Activated naive CD4-positive, alpha-beta T cell treated with anti-CD3 and anti-CD28 coated beads, Interleukin-2, amount 50 U/mL, for 72 hours (primary cell): ENCODE results near the gene C4orf46. TPM values are rescaled to one million over a fixed set of nuclear protein-coding genes. Genes with fewer than 3 reads are reported as not detected.
"Not testable (repeated sequence)": the region's sequence is repeated elsewhere in the genome, so short reads cannot be mapped to it uniquely, and the experiment has no call there.

Experiments
- ATAC-seq, 2 donors: fragments of 150-1000 bp; cut with Tn5 transposase; 2 replicates each; pipeline ENCODE4 v1.10.0; 2021; ENCODE audit warnings: mild to moderate bottlenecking in 2 of 2, moderate library complexity in 2 of 2
- DNase-seq, 2 donors: peaks; one replicate each; pipeline ENCODE4 v3.0.0; 2021 to 2022; ENCODE audit warnings: low spot score in 2 of 2
- H3K27ac Mint-ChIP-seq, 2 donors: one replicate each; pipeline ENCODE4 v1.8.0; 2022; ENCODE audit warnings: mild to moderate bottlenecking in 2 of 2, mixed read lengths in 2 of 2
- H3K36me3 Mint-ChIP-seq, 2 donors: one replicate each; pipeline ENCODE4 v1.8.0; 2022; ENCODE audit warnings: mixed read lengths in 2 of 2
- H3K9me3 Mint-ChIP-seq, 2 donors: one replicate each; pipeline ENCODE4 v1.8.0; 2022; ENCODE audit warnings: mixed read lengths in 2 of 2
- total RNA-seq, 2 donors: library from RNA; stranded (reverse); gene quantifications; one replicate each; pipeline ENCODE4 v1.2.3, GENCODE V29; 2022

The C4orf46 gene
- total RNA-seq, 2 donors from 2014 or later: 19.3 to 20.4 TPM

- peaks cover 0 to 6% of the 10 kb centered on the region in 2 donors for H3K36me3 Mint-ChIP-seq
- H3K9me3 Mint-ChIP-seq: no peaks in the 10 kb centered on the region
- ATAC-seq (no peak), DNase-seq (no peak)
- H3K27ac Mint-ChIP-seq: no peak overlapping the region
Measured at GRCh38 chr4:158664806-158665205, 6.9 kb downstream of the C4orf46 start.

DNA sequence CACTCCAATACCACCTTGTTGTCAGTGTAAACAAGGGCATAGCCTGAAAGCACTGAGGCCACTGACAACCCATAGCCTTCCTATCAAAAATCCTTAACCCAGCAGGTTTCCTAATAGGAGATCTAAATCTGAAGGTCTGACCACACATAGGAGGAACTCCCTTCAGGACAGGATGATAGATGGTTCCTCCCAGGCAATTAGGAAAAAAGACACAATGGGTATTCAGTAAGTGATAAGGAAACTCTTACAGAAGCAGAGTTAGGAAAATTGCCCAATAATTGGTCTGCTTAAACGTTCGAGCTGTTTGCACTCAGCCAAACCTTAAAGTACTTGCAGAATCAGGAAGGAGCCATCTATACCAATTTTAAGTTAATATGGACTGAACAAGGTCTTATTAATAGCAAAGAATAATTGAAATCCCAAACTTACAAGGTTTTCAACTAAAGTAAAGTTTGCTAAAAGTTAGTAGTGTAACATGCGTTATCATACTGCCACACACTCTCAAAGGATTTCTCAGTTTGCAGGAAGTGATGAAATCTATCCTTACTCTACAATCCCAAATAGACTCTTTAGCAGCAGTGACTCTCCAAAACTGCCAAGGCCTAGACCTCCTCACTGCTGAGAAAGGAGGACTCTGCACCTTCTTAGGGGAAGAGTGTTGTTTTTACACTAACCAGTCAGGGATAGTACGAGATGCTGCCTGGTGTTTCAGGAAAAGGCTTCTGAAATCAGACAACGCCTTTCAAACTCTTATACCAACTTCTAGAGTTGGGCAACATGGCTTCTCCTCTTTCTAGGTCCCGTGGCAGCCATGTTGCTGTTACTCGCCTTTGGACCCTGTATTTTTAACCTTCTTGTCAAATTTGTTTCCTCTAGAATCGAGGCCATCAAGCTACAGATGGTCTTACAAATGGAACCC is 7.7 kb downstream of the C4orf46 start:
- not testable (repeated sequence) for H3K36me3 Mint-ChIP-seq, DNase-seq, H3K9me3 Mint-ChIP-seq, ATAC-seq
- peak overlapping the region in 1 of 2 donors; percentile 42 for H3K27ac Mint-ChIP-seq

DNA sequence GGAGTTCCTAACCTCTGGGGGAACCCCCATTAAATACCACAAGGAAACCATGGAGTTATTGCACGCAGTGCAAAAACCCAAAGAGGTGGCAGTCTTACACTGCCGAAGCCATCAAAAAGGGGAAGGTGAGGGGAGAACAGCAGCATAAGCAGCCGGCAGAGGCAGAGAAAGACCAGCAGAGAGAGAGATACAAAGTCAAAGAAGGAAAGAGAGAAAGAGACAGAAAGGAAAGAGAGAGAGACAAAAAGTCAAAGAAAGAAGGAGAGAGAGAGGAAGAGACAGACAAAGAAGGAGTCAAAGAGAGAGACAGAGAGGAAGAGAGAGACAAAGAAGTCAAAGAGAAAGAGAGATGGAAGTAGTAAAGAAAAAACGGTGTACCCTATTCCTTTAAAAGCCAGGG is 8.4 kb downstream of the C4orf46 start:
- H3K9me3 Mint-ChIP-seq, H3K36me3 Mint-ChIP-seq, ATAC-seq, DNase-seq: not testable (repeated sequence)
- peak overlapping the region in 1 of 2 donors; percentile 42 for H3K27ac Mint-ChIP-seq

DNA sequence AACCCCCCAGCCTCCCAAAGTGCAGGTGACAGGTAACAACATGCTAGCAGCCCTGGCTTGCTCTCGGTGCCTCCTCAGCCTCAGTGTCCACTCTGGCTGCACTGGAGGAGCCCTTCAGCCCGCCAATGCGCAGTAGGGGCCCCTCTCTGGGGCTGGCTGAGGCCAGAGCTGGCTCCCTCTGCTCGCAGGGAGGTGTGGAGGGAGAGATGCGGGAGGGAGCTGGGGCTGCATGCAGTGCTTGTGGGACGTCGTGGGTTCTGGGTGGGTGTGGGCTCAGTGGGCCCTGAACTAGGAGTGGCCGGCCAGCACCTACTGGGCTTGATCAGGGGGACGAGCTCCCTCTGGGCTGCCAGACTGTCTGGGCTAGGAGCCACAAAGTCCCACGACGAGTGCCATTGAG is 14.4 kb downstream of the C4orf46 start:
- Mint-ChIP-seq H3K9me3 (no peaks in the 10 kb centered on the region), H3K36me3 (no peaks in the 10 kb centered on the region), H3K27ac (no peak overlapping the region)
- no peak for DNase-seq
- ATAC-seq: no peak

- no peaks in the 10 kb centered on the region for H3K36me3 Mint-ChIP-seq
- ATAC-seq (no peak), DNase-seq (no peak)
- H3K9me3 Mint-ChIP-seq: no peaks in the 10 kb centered on the region
- no peak overlapping the region for H3K27ac Mint-ChIP-seq
Measured at GRCh38 chr4:158656439-158656838, 15.2 kb downstream of the C4orf46 start.

DNA sequence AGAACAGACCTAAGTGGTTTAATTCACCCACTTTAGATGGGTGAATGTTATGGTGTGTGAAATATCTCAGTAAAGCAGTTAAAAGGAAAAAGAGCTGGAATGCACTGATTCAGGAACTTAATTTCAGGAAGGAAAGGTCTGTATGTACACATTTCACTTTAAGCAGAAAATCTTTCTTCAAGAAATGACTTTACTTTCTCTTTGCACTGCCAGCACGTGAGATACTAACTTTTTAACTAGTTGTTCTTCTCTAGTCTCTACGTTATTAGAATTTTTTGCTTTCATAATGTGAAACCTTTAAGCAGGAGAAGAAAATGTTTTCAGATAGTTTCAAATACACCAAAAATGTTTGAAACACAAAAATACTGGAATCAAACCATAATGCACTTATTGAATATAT is 18.8 kb downstream of the C4orf46 start:
- Mint-ChIP-seq H3K36me3 (no peaks in the 10 kb centered on the region), H3K9me3 (no peaks in the 10 kb centered on the region), H3K27ac (peak overlapping the region in 1 of 2 donors; percentile 57)
- no peak for DNase-seq
- ATAC-seq: no peak

- no peaks in the 10 kb centered on the region for H3K9me3 Mint-ChIP-seq
- H3K36me3 Mint-ChIP-seq: no peaks in the 10 kb centered on the region
- no peak overlapping the region for H3K27ac Mint-ChIP-seq
- DNase-seq (no peak), ATAC-seq (no peak)
Measured at GRCh38 chr4:158649111-158649680, 22.5 kb downstream of the C4orf46 start.

- H3K9me3 Mint-ChIP-seq: no peaks in the 10 kb centered on the region
- no peak overlapping the region for H3K27ac Mint-ChIP-seq
Measured at GRCh38 chr4:158644760-158645159, 26.9 kb downstream of the C4orf46 start.

DNA sequence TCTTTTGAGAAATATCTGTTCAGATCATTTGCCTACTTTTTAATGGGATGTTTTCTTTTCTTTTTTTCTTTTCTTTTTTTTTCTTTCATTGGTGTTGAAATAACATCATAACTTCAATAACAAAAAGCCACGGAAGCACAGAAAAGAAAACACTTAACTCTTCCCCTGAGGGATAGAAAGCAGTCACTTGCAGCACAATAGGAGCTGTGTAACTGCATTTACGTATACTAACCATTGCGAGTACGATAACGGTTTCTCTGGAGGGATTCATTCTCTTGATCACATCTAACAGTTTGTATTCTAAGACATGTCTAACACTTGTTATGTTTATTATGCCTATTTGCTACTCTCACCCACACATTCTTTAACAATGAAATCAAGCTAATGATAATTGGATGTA is 27.3 kb downstream of the C4orf46 start:
- Mint-ChIP-seq H3K9me3 (no peaks in the 10 kb centered on the region), H3K27ac (no peak overlapping the region), H3K36me3 (no peaks in the 10 kb centered on the region)
- ATAC-seq (no peak), DNase-seq (no peak)

More at GRCh38 chr4:158644760-158645159, 26.9 kb downstream of the C4orf46 start:
- no peaks in the 10 kb centered on the region for H3K36me3 Mint-ChIP-seq
- DNase-seq (no peak), ATAC-seq (no peak)

- no peak for DNase-seq
- Mint-ChIP-seq H3K27ac (no peak overlapping the region), H3K9me3 (no peaks in the 10 kb centered on the region), H3K36me3 (no peaks in the 10 kb centered on the region)
- ATAC-seq: no peak
Measured at GRCh38 chr4:158636619-158637018, 35.1 kb downstream of the C4orf46 start.

DNA sequence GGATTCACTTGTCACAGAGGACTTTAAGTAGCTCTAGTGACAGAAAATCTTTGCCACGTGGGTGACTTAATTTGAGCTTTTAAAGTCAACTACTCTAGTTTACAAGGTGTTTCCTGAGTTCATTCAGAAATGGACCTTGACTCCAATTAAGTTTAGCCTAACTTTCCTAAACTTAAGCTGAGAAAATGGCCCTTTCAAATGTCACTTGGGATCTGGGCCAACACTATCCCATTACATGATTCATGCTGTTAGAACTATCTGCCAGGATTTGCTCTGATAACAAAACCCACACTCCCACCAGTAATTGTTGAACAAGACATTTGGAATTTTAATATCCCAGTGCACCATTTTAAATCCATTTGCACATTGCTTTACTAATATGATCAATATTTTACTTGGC is 40.8 kb downstream of the C4orf46 start:
- no peaks in the 10 kb centered on the region for H3K36me3 Mint-ChIP-seq
- H3K27ac Mint-ChIP-seq: no peak overlapping the region
- no peaks in the 10 kb centered on the region for H3K9me3 Mint-ChIP-seq
- DNase-seq: no peak
- ATAC-seq: no peak

GRCh38 chr4:158625544-158625943 is 46.1 kb downstream of the C4orf46 start:
- DNase-seq (no peak), ATAC-seq (no peak)
- H3K27ac Mint-ChIP-seq: no peak overlapping the region
- H3K36me3 Mint-ChIP-seq: no peaks in the 10 kb centered on the region
- H3K9me3 Mint-ChIP-seq: no peaks in the 10 kb centered on the region

DNA sequence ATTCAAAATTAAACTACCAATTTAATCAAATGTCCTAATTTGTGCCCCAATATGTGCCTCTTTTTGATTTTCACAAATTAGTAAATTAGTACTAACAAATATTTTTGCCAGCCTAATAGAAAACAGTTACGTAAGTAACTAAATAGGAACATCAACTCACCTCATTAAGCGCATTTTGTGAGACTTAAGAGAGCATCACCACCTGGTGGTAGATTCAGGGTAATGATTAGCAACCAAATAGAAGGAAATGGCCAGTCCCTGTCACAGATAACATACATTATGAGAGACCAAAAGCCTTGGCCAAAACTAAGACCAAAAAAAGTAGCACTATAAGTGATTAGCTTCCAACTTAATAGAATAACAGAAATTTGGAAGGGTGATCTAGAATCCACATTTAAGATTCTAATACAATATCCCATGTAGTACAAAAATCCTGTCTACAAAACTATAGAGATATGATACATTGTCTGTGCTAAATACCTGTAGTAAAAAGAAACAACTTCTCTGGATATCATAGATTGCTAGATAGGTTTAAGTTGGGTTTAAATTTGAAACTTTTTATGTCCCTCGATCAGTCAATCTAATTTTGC is 46.7 kb downstream of the C4orf46 start:
- Mint-ChIP-seq H3K9me3 (no peaks in the 10 kb centered on the region), H3K27ac (no peak overlapping the region), H3K36me3 (no peaks in the 10 kb centered on the region)
- DNase-seq: peak in 1 of 2 donors; percentile 17
- ATAC-seq: no peak

GRCh38 chr4:158622251-158622650 is 49.4 kb downstream of the C4orf46 start:
- H3K9me3 Mint-ChIP-seq: no peaks in the 10 kb centered on the region
- H3K36me3 Mint-ChIP-seq: no peaks in the 10 kb centered on the region
- H3K27ac Mint-ChIP-seq: no peak overlapping the region
- ATAC-seq: no peak
- DNase-seq: no peak

- Mint-ChIP-seq H3K9me3 (no peaks in the 10 kb centered on the region), H3K27ac (no peak overlapping the region), H3K36me3 (no peaks in the 10 kb centered on the region)
- ATAC-seq: no peak
- DNase-seq: no peak
Measured at GRCh38 chr4:158621729-158622128, 50.0 kb downstream of the C4orf46 start.

DNA sequence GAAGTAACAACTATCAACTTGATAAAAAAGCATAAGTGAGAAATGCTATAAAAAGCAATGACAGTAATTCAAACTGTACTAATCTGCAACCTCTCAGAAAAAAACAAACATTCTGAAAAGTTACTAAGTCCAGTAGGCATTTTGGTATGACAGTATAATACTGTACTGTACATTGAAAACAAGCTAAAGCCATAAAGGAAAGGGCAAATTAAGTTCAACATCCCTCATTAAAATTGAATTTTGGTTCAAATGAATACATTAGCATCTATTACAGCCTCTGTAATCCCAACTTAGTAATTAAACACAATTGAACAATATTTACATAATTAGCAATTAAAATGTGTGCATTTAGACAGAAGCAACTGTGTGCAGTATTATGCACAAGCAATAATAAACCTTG is 53.7 kb downstream of the C4orf46 start:
- ATAC-seq (no peak), DNase-seq (no peak)
- no peak overlapping the region for H3K27ac Mint-ChIP-seq
- H3K9me3 Mint-ChIP-seq: no peaks in the 10 kb centered on the region
- H3K36me3 Mint-ChIP-seq: no peaks in the 10 kb centered on the region
